Inferior parietal cortex (tissue), 1 donor: ENCODE results near the gene SLC49A3.
"Not testable (repeated sequence)": the region's sequence is repeated elsewhere in the genome, so short reads cannot be mapped to it uniquely, and the experiment has no call there.

Experiments
- DNase-seq: peaks from one replicate; pipeline ENCODE4 v3.0.0-alpha.2; 2016; ENCODE audit errors: extremely low spot score

The SLC49A3 gene

GRCh38 chr4:703336-704197 is 14.6 kb upstream of the SLC49A3 start:
- no peak for DNase-seq

GRCh38 chr4:702618-703048 is 13.7 kb upstream of the SLC49A3 start:
- DNase-seq: no peak

GRCh38 chr4:700587-701264 is 11.8 kb upstream of the SLC49A3 start:
- no peak for DNase-seq

- no peak for DNase-seq
Measured at GRCh38 chr4:699816-700580, 11.0 kb upstream of the SLC49A3 start.

- not testable (repeated sequence) for DNase-seq
Measured at GRCh38 chr4:694341-694940, 5.5 kb upstream of the SLC49A3 start.

GRCh38 chr4:692771-693554 is 4.0 kb upstream of the SLC49A3 start:
- no peak for DNase-seq

GRCh38 chr4:689723-690122 is 772 bp upstream of the SLC49A3 start:
- no peak for DNase-seq

- DNase-seq: no peak
Measured at GRCh38 chr4:687971-688853, 739 bp downstream of the SLC49A3 start.

GRCh38 chr4:687048-687970 is 1.6 kb downstream of the SLC49A3 start:
- peak; percentile 20 for DNase-seq

GRCh38 chr4:686413-687040 is 2.4 kb downstream of the SLC49A3 start:
- DNase-seq: no peak

- no peak for DNase-seq
Measured at GRCh38 chr4:685679-686412, 3.1 kb downstream of the SLC49A3 start.

GRCh38 chr4:684623-685327 is 4.2 kb downstream of the SLC49A3 start:
- no peak for DNase-seq

- peak; percentile 66 for DNase-seq
Measured at GRCh38 chr4:683982-684622, 4.8 kb downstream of the SLC49A3 start.

GRCh38 chr4:683247-683897 is 5.6 kb downstream of the SLC49A3 start:
- DNase-seq: no peak

GRCh38 chr4:682490-683172 is 6.3 kb downstream of the SLC49A3 start:
- DNase-seq: no peak
